ENCODE measurements around the gene ZNF419. TPM values are rescaled to one million over a fixed set of nuclear protein-coding genes. Genes with fewer than 3 reads are reported as not detected.

The ZNF419 gene
- total RNA-seq, 1 experiment from 2014 or later: 22.3 TPM

GRCh38 chr19:57465680-57466381, 21.7 kb upstream of the ZNF419 start:
- Histone ChIP-seq H4K20me1 (ENCODE audit: low read length) (no peaks in the 10 kb centered on the region), H3F3A (ENCODE audit: low read length, unreplicated experiment) (no peaks in the 10 kb centered on the region), H3K79me2 (ENCODE audit: low read length) (no peaks in the 10 kb centered on the region), H3K27ac (ENCODE audit: low read length) (no peak overlapping the region), H2AFZ (ENCODE audit: low read length) (no peak overlapping the region), H3K4me2 (ENCODE audit: low read length) (no peak overlapping the region), H3K9me2 (replicated peaks; ENCODE audit: low read length) (no peaks in the 10 kb centered on the region), H3K27me3 (ENCODE audit: low read length) (no peaks in the 10 kb centered on the region), H3K4me1 (ENCODE audit: insufficient read depth, low read length) (no peaks in the 10 kb centered on the region), H3K4me3 (ENCODE audit: low read length) (no peak overlapping the region), H3K9ac (ENCODE audit: low read length) (no peak overlapping the region), H3K9me3 (ENCODE audit: low read length) (peaks cover 19% of the 10 kb centered on the region; the same call in 1 of the 2 replicates), H3K36me3 (ENCODE audit: low read depth, low read length) (peaks cover 10% of the 10 kb centered on the region; the same call in 1 of the 2 replicates)
- no TSS peak for BruUV-seq (replicated peaks)
- POLR2A ChIA-PET (ENCODE audit: unreplicated experiment): no interaction called here
- CTCF ChIA-PET: no interaction called here
- ATAC-seq (peak; percentile 70; the same call in 1 of the 2 replicates), DNase-seq (peak; percentile 76)
- intact Hi-C loops (cut with micrococcal nuclease): no loop called here
- TF ChIP-seq CTCF (conservative IDR thresholded peaks at IDR 0.05; ENCODE audit: low read depth, low read length) (peak; percentile 90), EZH2 (IDR thresholded peaks at IDR 0.05; ENCODE audit: low read length, unreplicated experiment) (no peak)

- ChIA-PET POLR2A (ENCODE audit: unreplicated experiment) (no interaction called here), CTCF (no interaction called here)
- DNase-seq (no peak), ATAC-seq (no peak)
- no peak overlapping the region for H3K4me3 ChIP-seq (ENCODE audit: low read length)
- H3K36me3 ChIP-seq (ENCODE audit: low read depth, low read length): peaks cover 17% of the 10 kb centered on the region
- H3K27me3 ChIP-seq (ENCODE audit: low read length): no peaks in the 10 kb centered on the region
- no peak overlapping the region for H2AFZ ChIP-seq (ENCODE audit: low read length)
- no peaks in the 10 kb centered on the region for H3K4me1 ChIP-seq (ENCODE audit: insufficient read depth, low read length)
- no peak overlapping the region for H3K4me2 ChIP-seq (ENCODE audit: low read length)
- no TSS peak for BruUV-seq (replicated peaks)
- H3K27ac ChIP-seq (ENCODE audit: low read length): no peak overlapping the region
- TF ChIP-seq EZH2 (IDR thresholded peaks at IDR 0.05; ENCODE audit: low read length, unreplicated experiment) (no peak), EZH2phosphoT487 (IDR thresholded peaks at IDR 0.05; ENCODE audit: borderline replicate concordance, low read length) (no peak), CTCF (conservative IDR thresholded peaks at IDR 0.05; ENCODE audit: low read depth, low read length) (no peak)
- no peaks in the 10 kb centered on the region for H3K79me2 ChIP-seq (ENCODE audit: low read length)
- H3K9me2 ChIP-seq (replicated peaks; ENCODE audit: low read length): no peaks in the 10 kb centered on the region
- intact Hi-C loops (cut with micrococcal nuclease): no loop called here
- peaks cover 25% of the 10 kb centered on the region for H3K9me3 ChIP-seq (ENCODE audit: low read length)
- no peaks in the 10 kb centered on the region for H3F3A ChIP-seq (ENCODE audit: low read length, unreplicated experiment)
- H4K20me1 ChIP-seq (ENCODE audit: low read length): no peaks in the 10 kb centered on the region
- no peak overlapping the region for H3K9ac ChIP-seq (ENCODE audit: low read length)
Measured at GRCh38 chr19:57466489-57466888, 21.1 kb upstream of the ZNF419 start.

GRCh38 chr19:57473646-57474045, 13.9 kb upstream of the ZNF419 start:
- Histone ChIP-seq H3K4me3 (ENCODE audit: low read length) (no peak overlapping the region), H3K9me2 (replicated peaks; ENCODE audit: low read length) (no peaks in the 10 kb centered on the region), H4K20me1 (ENCODE audit: low read length) (no peaks in the 10 kb centered on the region), H3K4me2 (ENCODE audit: low read length) (no peak overlapping the region), H2AFZ (ENCODE audit: low read length) (no peak overlapping the region), H3K9me3 (ENCODE audit: low read length) (peaks cover 80% of the 10 kb centered on the region), H3K27me3 (ENCODE audit: low read length) (no peaks in the 10 kb centered on the region), H3K4me1 (ENCODE audit: insufficient read depth, low read length) (no peaks in the 10 kb centered on the region), H3K79me2 (ENCODE audit: low read length) (no peaks in the 10 kb centered on the region), H3F3A (ENCODE audit: low read length, unreplicated experiment) (no peaks in the 10 kb centered on the region), H3K27ac (ENCODE audit: low read length) (no peak overlapping the region), H3K9ac (ENCODE audit: low read length) (no peak overlapping the region), H3K36me3 (ENCODE audit: low read depth, low read length) (peaks cover 62% of the 10 kb centered on the region)
- intact Hi-C loops (cut with micrococcal nuclease): no loop called here
- ChIA-PET CTCF (no interaction called here), POLR2A (ENCODE audit: unreplicated experiment) (no interaction called here)
- ATAC-seq (no peak), DNase-seq (no peak)
- BruUV-seq (replicated peaks): no TSS peak
- no peak for TF ChIP-seq EZH2phosphoT487 (IDR thresholded peaks at IDR 0.05; ENCODE audit: borderline replicate concordance, low read length)
- TF ChIP-seq CTCF (conservative IDR thresholded peaks at IDR 0.05; ENCODE audit: low read depth, low read length): no peak
- no peak for TF ChIP-seq EZH2 (IDR thresholded peaks at IDR 0.05; ENCODE audit: low read length, unreplicated experiment)
